ENCODE results near the gene DDX39B.

The DDX39B gene

DNA sequence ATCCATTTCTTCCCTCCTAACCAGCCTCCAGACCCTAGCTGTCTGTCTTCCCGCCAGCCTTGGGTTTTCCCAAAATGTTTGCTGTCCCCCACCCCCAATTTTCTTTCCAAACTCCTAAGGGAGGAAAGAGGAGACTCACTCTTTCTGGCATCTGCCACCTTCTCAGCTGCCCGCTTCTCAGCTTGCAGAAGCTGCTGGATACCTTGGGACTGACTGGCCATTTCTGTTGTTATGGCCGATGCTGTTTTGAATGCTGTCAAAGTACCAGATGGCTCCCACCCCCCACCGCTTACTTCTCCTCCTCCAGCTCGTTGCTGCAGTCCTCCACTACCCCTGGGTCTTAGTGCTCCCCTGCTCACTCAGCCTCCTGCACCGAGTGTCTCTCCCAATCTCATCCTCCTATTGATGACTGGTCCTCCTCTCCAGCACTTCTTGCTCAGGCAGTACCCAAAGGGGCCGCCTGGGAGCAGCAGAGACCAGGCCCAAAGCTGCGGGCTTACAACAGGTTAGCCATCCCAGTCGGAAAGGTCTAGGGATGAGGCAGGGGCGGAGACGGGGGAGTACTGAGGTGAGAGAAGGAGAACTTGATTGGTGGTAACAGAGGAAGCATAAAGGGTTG is 4.6 kb upstream of the DDX39B start, which contains the start of gene ATP6V1G2:
TSS of gene ATP6V1G2 (minus strand) at position 270 of the 619 bp plus-strand sequence. CDS start at position 221, 49 bp downstream.
- peak within 1 kb of the TSS; percentile 54 for H3K4me3 ChIP-seq (ENCODE audit: low read depth, low read length)
- TF ChIP-seq, protein P1, sequence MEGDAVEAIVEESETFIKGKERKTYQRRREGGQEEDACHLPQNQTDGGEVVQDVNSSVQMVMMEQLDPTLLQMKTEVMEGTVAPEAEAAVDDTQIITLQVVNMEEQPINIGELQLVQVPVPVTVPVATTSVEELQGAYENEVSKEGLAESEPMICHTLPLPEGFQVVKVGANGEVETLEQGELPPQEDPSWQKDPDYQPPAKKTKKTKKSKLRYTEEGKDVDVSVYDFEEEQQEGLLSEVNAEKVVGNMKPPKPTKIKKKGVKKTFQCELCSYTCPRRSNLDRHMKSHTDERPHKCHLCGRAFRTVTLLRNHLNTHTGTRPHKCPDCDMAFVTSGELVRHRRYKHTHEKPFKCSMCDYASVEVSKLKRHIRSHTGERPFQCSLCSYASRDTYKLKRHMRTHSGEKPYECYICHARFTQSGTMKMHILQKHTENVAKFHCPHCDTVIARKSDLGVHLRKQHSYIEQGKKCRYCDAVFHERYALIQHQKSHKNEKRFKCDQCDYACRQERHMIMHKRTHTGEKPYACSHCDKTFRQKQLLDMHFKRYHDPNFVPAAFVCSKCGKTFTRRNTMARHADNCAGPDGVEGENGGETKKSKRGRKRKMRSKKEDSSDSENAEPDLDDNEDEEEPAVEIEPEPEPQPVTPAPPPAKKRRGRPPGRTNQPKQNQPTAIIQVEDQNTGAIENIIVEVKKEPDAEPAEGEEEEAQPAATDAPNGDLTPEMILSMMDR (IDR thresholded peaks at IDR 0.05; ENCODE audit: insufficient read depth, low read depth, low read length, missing control alignments), result peak; percentile 98
- peak; percentile 93 for DNase-seq (ENCODE audit: low read depth)

DNA sequence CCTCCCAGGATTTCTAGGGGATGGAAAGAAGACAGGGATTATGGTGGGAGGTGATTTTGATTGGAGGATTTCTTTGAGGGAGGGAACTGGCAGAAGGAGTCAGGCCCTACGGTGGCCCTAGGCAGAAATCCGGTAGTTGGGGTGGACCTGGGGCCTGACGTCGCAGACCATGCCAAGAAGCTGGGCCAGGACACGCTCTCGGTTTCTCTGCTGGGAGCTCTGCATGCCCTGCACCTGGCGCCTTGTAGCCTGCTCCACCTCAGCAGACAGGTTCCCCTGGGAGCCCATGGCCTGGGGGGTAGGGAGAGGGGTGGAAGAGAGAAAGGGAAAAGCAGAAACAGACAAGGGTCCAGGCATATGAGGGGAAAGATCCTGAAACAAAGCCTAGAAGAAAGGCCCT is 3.5 kb upstream of the DDX39B start:
- TF ChIP-seq, protein P1 (IDR thresholded peaks at IDR 0.05; ENCODE audit: insufficient read depth, low read depth, low read length, missing control alignments), result no peak
- no peak for DNase-seq (ENCODE audit: low read depth)
- H3K4me3 ChIP-seq (ENCODE audit: low read depth, low read length), result no peak overlapping the region

- no peak for DNase-seq (ENCODE audit: low read depth)
- no peak overlapping the region for H3K4me3 ChIP-seq (ENCODE audit: low read depth, low read length)
- TF ChIP-seq, protein P1 (IDR thresholded peaks at IDR 0.05; ENCODE audit: insufficient read depth, low read depth, low read length, missing control alignments), result no peak
These were observed 2.9 kb upstream of the DDX39B start for GRCh38 chr6:31544676-31545075.

DNA sequence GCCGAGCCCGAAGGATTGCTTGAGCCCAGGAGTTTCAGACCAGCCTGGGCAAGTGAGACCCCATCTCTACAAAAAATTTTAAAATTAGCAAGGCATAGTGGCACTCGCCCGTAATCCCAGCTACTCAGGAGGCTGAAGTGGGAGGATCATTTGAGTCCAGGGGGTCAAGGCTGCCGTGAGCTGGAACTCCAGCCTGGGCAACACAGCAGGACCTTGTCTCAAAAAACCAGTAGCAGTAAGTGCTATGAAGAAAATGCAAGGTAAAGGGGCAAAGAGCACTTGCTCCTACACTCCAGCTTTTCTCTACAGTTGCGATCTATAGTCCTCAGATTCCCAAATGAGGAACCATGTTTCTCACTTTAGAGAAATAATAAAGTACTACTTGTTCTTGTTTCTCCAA is 1.8 kb upstream of the DDX39B start:
- DNase-seq (ENCODE audit: low read depth), result no peak
- H3K4me3 ChIP-seq (ENCODE audit: low read depth, low read length), result no peak overlapping the region
- TF ChIP-seq, protein P1 (IDR thresholded peaks at IDR 0.05; ENCODE audit: insufficient read depth, low read depth, low read length, missing control alignments), result no peak

GRCh38 chr6:31541059-31541657 is 645 bp downstream of the DDX39B start:
- DNase-seq (ENCODE audit: low read depth), result peak; percentile 82
- TF ChIP-seq, protein P1 (IDR thresholded peaks at IDR 0.05; ENCODE audit: insufficient read depth, low read depth, low read length, missing control alignments), result no peak
- H3K4me3 ChIP-seq (ENCODE audit: low read depth, low read length), result peak overlapping the region; percentile 84

DNA sequence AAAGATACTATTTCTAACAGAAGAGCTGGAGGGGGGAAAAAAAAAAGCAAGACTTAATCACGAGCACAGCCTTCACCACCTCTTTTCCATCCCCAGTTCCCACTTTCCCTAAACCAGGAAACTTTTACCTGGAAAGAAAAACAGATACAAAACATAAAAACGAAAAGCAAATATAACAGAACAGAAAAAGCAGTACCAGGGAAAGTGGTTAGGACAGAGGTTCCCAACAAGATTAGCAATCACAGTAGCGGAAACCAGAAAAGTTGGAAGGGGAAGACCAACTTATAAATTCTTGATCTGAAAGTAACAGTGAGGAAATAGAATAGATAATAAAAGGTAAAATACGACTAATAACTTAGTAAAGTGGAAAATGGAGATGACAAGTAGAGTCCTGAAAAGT is 1.2 kb downstream of the DDX39B start:
- TF ChIP-seq, protein P1 (IDR thresholded peaks at IDR 0.05; ENCODE audit: insufficient read depth, low read depth, low read length, missing control alignments), result no peak
- peak overlapping the region; percentile 84 for H3K4me3 ChIP-seq (ENCODE audit: low read depth, low read length)
- no peak for DNase-seq (ENCODE audit: low read depth)
